Activated CD4-positive, alpha-beta T cell treated with anti-CD3 and anti-CD28 coated beads, Interleukin-2, amount 50 U/mL, for 48 hours (primary cell): ENCODE results near the gene CFAP100.

Experiments used
- DNase-seq, 2 experiments: peaks; one replicate each; pipeline ENCODE4 v3.0.0-alpha.2; 2020

Gene CFAP100

GRCh38 chr3:126424039-126424717 is 29.5 kb downstream of the CFAP100 start:
- no peak for DNase-seq

- no peak for DNase-seq
These were observed 30.0 kb downstream of the CFAP100 start for GRCh38 chr3:126424751-126425150.

GRCh38 chr3:126431103-126431534 is 36.4 kb downstream of the CFAP100 start:
- DNase-seq = no peak

GRCh38 chr3:126432361-126433104 is 37.8 kb downstream of the CFAP100 start:
- no peak for DNase-seq

GRCh38 chr3:126433105-126433430 is 38.4 kb downstream of the CFAP100 start:
- DNase-seq = no peak

GRCh38 chr3:126433496-126434263 is 39.0 kb downstream of the CFAP100 start:
- DNase-seq = no peak

GRCh38 chr3:126434264-126434590 is 39.5 kb downstream of the CFAP100 start:
- DNase-seq = no peak

- DNase-seq = no peak
These were observed 40.3 kb downstream of the CFAP100 start for GRCh38 chr3:126434931-126435411.

GRCh38 chr3:126435456-126436315 is 41.0 kb downstream of the CFAP100 start:
- no peak for DNase-seq

GRCh38 chr3:126436826-126437717 is 42.4 kb downstream of the CFAP100 start:
- DNase-seq = no peak

- DNase-seq = no peak
These were observed 43.5 kb downstream of the CFAP100 start for GRCh38 chr3:126438186-126438585.

GRCh38 chr3:126438746-126439145 is 44.0 kb downstream of the CFAP100 start:
- DNase-seq = no peak

- no peak for DNase-seq
These were observed 44.7 kb downstream of the CFAP100 start for GRCh38 chr3:126439346-126439967.

- DNase-seq = no peak
These were observed 45.4 kb downstream of the CFAP100 start for GRCh38 chr3:126439968-126440708.

GRCh38 chr3:126440709-126440995 is 45.9 kb downstream of the CFAP100 start:
- DNase-seq = no peak

GRCh38 chr3:126441256-126441880 is 46.7 kb downstream of the CFAP100 start:
- no peak for DNase-seq

GRCh38 chr3:126442094-126442855 is 47.6 kb downstream of the CFAP100 start:
- no peak for DNase-seq

- DNase-seq = no peak
These were observed 48.1 kb downstream of the CFAP100 start for GRCh38 chr3:126442856-126443242.

GRCh38 chr3:126445506-126445905 is 50.8 kb downstream of the CFAP100 start:
- no peak for DNase-seq

GRCh38 chr3:126446301-126446700 is 51.6 kb downstream of the CFAP100 start:
- no peak for DNase-seq
